NK-92 treated with Interleukin-12 subunit alpha and Interleukin-12 subunit beta, amount 100 ng/mL, for 24 hours (cell line): Measurements from ENCODE around the gene PIK3CB.
"Not testable (repeated sequence)": the region's sequence is repeated elsewhere in the genome, so short reads cannot be mapped to it uniquely, and the experiment has no call there.

Source experiments
- DNase-seq: peaks from one replicate; lab custom pipeline; 2025; lab: John Stamatoyannopoulos, UW

Gene PIK3CB

GRCh38 chr3:138608322-138609135 lies 226.2 kb downstream of the PIK3CB start, which contains the start of gene FAIM:
Gene FAIM (plus strand): TSS chr3:138608771. CDS start chr3:138619727, 10,956 bp downstream.
- peak; percentile 41 for DNase-seq

- not testable (repeated sequence) for DNase-seq
These were observed 230.6 kb downstream of the PIK3CB start for GRCh38 chr3:138604106-138604595.
